ENCODE data around the gene COPS9. TPM values are rescaled to one million over a fixed set of nuclear protein-coding genes. Genes with fewer than 3 reads are reported as not detected.

COPS9 gene
- total and polyA plus RNA-seq, 2 donors (not counting 1 experiment from before 2014, with no cell fraction given): 48.7 to 69.9 TPM

DNA sequence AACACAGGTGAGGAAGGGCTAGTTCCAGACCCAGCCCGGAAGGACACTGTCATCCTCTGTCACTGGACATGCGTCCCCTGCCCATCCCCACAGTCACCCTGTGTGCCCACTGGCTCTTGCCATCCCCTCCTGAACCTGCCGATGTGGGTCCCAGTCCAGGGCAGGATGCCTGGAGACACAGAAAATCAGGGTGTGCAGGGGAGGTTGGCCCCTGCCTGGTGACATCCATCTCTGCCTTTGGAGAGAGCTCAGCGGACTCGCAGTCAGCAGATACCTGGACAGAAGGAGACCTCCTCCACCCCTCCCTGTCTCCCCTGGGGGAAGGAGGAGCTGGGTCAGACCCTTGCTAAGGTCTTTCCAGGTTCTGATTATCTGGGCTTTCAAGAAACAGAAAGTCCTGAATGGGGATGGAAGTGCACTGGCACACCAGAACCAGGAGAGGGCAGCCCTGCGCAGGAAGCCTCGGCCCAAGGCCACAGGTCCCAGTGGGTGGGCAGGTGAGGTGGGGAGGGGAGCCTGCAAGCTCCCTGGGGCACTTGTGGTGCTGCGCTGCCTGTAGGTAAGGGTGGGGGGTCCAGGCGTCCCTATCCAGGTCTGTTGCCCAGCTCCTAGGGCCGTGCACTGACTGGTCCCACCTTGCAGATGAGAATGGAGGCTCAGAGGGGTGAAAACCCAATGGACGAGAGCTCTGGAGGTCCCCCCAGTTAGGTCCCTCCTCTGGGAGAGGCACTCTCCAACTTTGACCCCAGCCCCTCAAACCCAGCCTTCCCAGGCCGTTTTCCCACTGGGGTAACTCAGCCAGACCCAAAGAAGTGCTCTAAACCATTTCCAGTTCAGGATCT lies 14.1 kb upstream of the COPS9 start:
- H3K9me3 Mint-ChIP-seq (ENCODE audit: insufficient read depth): peaks cover 3% of the 10 kb centered on the region
- Histone ChIP-seq H3K27me3 (replicated peaks in 1 of 4; ENCODE audit: control extremely low read depth in 1 of 4, control insufficient read depth in 3 of 4, insufficient read depth in 4 of 4, low read length in 3 of 4) (peaks cover 0 to 7% (median 0%) of the 10 kb centered on the region in 4 experiments), H3K36me3 (replicated peaks in 1 of 2; ENCODE audit: control extremely low read depth in 1 of 2, control insufficient read depth in 1 of 2, extremely low read depth in 1 of 2, insufficient read depth in 2 of 2, low read length in 1 of 2) (no peaks in the 10 kb centered on the region), H3K27ac (ENCODE audit: low read length in 2 of 2) (no peak overlapping the region), H2AFZ (ENCODE audit: insufficient read depth, low read depth, low read length, poor library complexity, severe bottlenecking) (no peak overlapping the region), H3K4me3 (ENCODE audit: control extremely low read depth in 1 of 5, extremely low read depth in 1 of 5, insufficient read depth in 1 of 5, low read depth in 2 of 5, low read length in 4 of 5) (no peak overlapping the region), H3K9ac (ENCODE audit: low read length) (no peak overlapping the region), H3K79me2 (ENCODE audit: control insufficient read depth, insufficient read depth, low read length) (no peaks in the 10 kb centered on the region), H3K4me2 (replicated peaks; ENCODE audit: low read depth, low read length, poor library complexity, severe bottlenecking) (no peak overlapping the region), H3K9me3 (ENCODE audit: control extremely low read depth in 1 of 3, control insufficient read depth in 2 of 3, insufficient read depth in 1 of 3, low read length in 2 of 3) (no peaks in the 10 kb centered on the region), H3K4me1 (ENCODE audit: control insufficient read depth in 2 of 2, insufficient read depth in 2 of 2, low read length in 2 of 2) (no peaks in the 10 kb centered on the region), H4K20me1 (ENCODE audit: control insufficient read depth, insufficient read depth, low read length, poor library complexity, severe bottlenecking) (no peaks in the 10 kb centered on the region)
- H3K27me3 Mint-ChIP-seq: peaks cover 18% of the 10 kb centered on the region
- ChIA-PET CTCF (interaction anchor here (1.1 to 1.2 kb wide), 2 partner anchors 89 to 289 kb away, joined by 4 read pairs; no protein-coding TSS in a partner anchor), POLR2A (no interaction called here)
- no peak overlapping the region for H3K4me3 Mint-ChIP-seq
- no peaks in the 10 kb centered on the region for H3K4me1 Mint-ChIP-seq
- WGBS (ENCODE audit: insufficient coverage): 34% methylated on average over 7 of the region's 12 CpGs
- peak; percentile 57 for ATAC-seq (ENCODE audit: low read depth)
- no peak overlapping the region for H3K27ac Mint-ChIP-seq
- intact Hi-C loops (cut with micrococcal nuclease): no loop called here
- TF ChIP-seq, protein P1, sequence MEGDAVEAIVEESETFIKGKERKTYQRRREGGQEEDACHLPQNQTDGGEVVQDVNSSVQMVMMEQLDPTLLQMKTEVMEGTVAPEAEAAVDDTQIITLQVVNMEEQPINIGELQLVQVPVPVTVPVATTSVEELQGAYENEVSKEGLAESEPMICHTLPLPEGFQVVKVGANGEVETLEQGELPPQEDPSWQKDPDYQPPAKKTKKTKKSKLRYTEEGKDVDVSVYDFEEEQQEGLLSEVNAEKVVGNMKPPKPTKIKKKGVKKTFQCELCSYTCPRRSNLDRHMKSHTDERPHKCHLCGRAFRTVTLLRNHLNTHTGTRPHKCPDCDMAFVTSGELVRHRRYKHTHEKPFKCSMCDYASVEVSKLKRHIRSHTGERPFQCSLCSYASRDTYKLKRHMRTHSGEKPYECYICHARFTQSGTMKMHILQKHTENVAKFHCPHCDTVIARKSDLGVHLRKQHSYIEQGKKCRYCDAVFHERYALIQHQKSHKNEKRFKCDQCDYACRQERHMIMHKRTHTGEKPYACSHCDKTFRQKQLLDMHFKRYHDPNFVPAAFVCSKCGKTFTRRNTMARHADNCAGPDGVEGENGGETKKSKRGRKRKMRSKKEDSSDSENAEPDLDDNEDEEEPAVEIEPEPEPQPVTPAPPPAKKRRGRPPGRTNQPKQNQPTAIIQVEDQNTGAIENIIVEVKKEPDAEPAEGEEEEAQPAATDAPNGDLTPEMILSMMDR (IDR thresholded peaks at IDR 0.05): peak; percentile 67
- TF ChIP-seq EZH2 (IDR thresholded peaks at IDR 0.05; ENCODE audit: borderline replicate concordance, insufficient read depth, low read depth, low read length, poor library complexity, severe bottlenecking): no peak
- peak; percentile 39 for DNase-seq

GRCh38 chr2:240147911-240148587 lies 11.9 kb upstream of the COPS9 start:
- Histone ChIP-seq H3K27ac (ENCODE audit: low read length in 2 of 2) (no peak overlapping the region), H2AFZ (ENCODE audit: insufficient read depth, low read depth, low read length, poor library complexity, severe bottlenecking) (no peak overlapping the region), H3K27me3 (replicated peaks in 1 of 4; ENCODE audit: control extremely low read depth in 1 of 4, control insufficient read depth in 3 of 4, insufficient read depth in 4 of 4, low read length in 3 of 4) (peaks cover 0 to 15% (median 4%) of the 10 kb centered on the region in 4 experiments), H4K20me1 (ENCODE audit: control insufficient read depth, insufficient read depth, low read length, poor library complexity, severe bottlenecking) (no peaks in the 10 kb centered on the region), H3K36me3 (replicated peaks in 1 of 2; ENCODE audit: control extremely low read depth in 1 of 2, control insufficient read depth in 1 of 2, extremely low read depth in 1 of 2, insufficient read depth in 2 of 2, low read length in 1 of 2) (no peaks in the 10 kb centered on the region), H3K79me2 (ENCODE audit: control insufficient read depth, insufficient read depth, low read length) (no peaks in the 10 kb centered on the region), H3K9me3 (ENCODE audit: control extremely low read depth in 1 of 3, control insufficient read depth in 2 of 3, insufficient read depth in 1 of 3, low read length in 2 of 3) (no peaks in the 10 kb centered on the region), H3K4me3 (ENCODE audit: control extremely low read depth in 1 of 5, extremely low read depth in 1 of 5, insufficient read depth in 1 of 5, low read depth in 2 of 5, low read length in 4 of 5) (no peak overlapping the region), H3K9ac (ENCODE audit: low read length) (no peak overlapping the region), H3K4me1 (ENCODE audit: control insufficient read depth in 2 of 2, insufficient read depth in 2 of 2, low read length in 2 of 2) (peaks cover 3 to 7% of the 10 kb centered on the region in 2 donors), H3K4me2 (replicated peaks; ENCODE audit: low read depth, low read length, poor library complexity, severe bottlenecking) (no peak overlapping the region)
- H3K4me1 Mint-ChIP-seq: peaks cover 2% of the 10 kb centered on the region
- no peak overlapping the region for H3K27ac Mint-ChIP-seq
- H3K4me3 Mint-ChIP-seq: no peak overlapping the region
- TF ChIP-seq, protein P1 (IDR thresholded peaks at IDR 0.05): no peak
- no peak for TF ChIP-seq EZH2 (IDR thresholded peaks at IDR 0.05; ENCODE audit: borderline replicate concordance, insufficient read depth, low read depth, low read length, poor library complexity, severe bottlenecking)
- no peak for DNase-seq
- CTCF ChIA-PET: no interaction called here
- peaks cover 1% of the 10 kb centered on the region for H3K9me3 Mint-ChIP-seq (ENCODE audit: insufficient read depth)
- intact Hi-C loops (cut with micrococcal nuclease): no loop called here
- H3K27me3 Mint-ChIP-seq: peaks cover 12% of the 10 kb centered on the region
- ATAC-seq (ENCODE audit: low read depth): no peak
- POLR2A ChIA-PET: no interaction called here
- 90% methylated on average over 20 of the region's 20 CpGs for WGBS (ENCODE audit: insufficient coverage)

Data from B cell (primary cell).